ENCODE data around the gene IPO7.

- TF ChIP-seq STAT1 (conservative IDR thresholded peaks at IDR 0.05) (no peak), ZNF274 (IDR thresholded peaks at IDR 0.05; ENCODE audit: insufficient read depth, insufficient read length) (no peak), POLR2AphosphoS5 (IDR thresholded peaks at IDR 0.05; ENCODE audit: low read length) (no peak), SMC3 (IDR thresholded peaks at IDR 0.05; ENCODE audit: borderline replicate concordance, low read length) (no peak), NFXL1 (IDR thresholded peaks at IDR 0.05; ENCODE audit: borderline replicate concordance) (no peak), RB1 (IDR thresholded peaks at IDR 0.05; ENCODE audit: borderline replicate concordance) (no peak), TAF1 (IDR thresholded peaks at IDR 0.05; ENCODE audit: borderline replicate concordance, low read depth, low read length) (no peak), CHD4 (IDR thresholded peaks at IDR 0.05) (no peak), POLR2A (IDR thresholded peaks at IDR 0.05; ENCODE audit: low read depth, low read length) (no peak)
- TF ChIP-seq, protein P1, sequence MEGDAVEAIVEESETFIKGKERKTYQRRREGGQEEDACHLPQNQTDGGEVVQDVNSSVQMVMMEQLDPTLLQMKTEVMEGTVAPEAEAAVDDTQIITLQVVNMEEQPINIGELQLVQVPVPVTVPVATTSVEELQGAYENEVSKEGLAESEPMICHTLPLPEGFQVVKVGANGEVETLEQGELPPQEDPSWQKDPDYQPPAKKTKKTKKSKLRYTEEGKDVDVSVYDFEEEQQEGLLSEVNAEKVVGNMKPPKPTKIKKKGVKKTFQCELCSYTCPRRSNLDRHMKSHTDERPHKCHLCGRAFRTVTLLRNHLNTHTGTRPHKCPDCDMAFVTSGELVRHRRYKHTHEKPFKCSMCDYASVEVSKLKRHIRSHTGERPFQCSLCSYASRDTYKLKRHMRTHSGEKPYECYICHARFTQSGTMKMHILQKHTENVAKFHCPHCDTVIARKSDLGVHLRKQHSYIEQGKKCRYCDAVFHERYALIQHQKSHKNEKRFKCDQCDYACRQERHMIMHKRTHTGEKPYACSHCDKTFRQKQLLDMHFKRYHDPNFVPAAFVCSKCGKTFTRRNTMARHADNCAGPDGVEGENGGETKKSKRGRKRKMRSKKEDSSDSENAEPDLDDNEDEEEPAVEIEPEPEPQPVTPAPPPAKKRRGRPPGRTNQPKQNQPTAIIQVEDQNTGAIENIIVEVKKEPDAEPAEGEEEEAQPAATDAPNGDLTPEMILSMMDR (IDR thresholded peaks at IDR 0.05 in 2 of 3, conservative IDR thresholded peaks at IDR 0.05 in 1 of 3; ENCODE audit: control insufficient read depth in 2 of 3, extremely low read depth in 1 of 3, insufficient read depth in 1 of 3, low read depth in 3 of 3, low read length in 3 of 3) = no peak
These were observed 109.0 kb downstream of the IPO7 start for GRCh38 chr11:9493492-9493891.

Data from GM12878 (cell line).